GM12878 (cell line): ENCODE results near the gene ATF4. TPM values are rescaled to one million over a fixed set of nuclear protein-coding genes. Genes with fewer than 3 reads are reported as not detected.
A peak's percentile ranks its signal among the peaks of the same experiment; 100 is the strongest.

Experiments
- ATF7 ChIP-seq: fragments of 450-650 bp; IDR thresholded peaks from 2 replicates; pipeline ENCODE4 v1.6.1; 2016; ENCODE audit warnings: low read depth, mild to moderate bottlenecking
- BMI1 ChIP-seq: fragments of 450-650 bp; IDR thresholded peaks from 2 replicates; pipeline ENCODE4 v1.6.1; 2016; ENCODE audit warnings: mild to moderate bottlenecking, moderate library complexity, borderline replicate concordance
- CEBPB ChIP-seq, 2 experiments: fragments of 150-350 bp in 1 of 2; IDR thresholded peaks; 2 replicates each; pipeline ENCODE4 v1.6.1; 2012 to 2014; ENCODE audit warnings: low read depth in 2 of 2, low read length in 2 of 2, borderline replicate concordance in 1 of 2, inconsistent platforms in 1 of 2
- CREB1 ChIP-seq: IDR thresholded peaks from 2 replicates; pipeline ENCODE4 v1.6.1; 2012; ENCODE audit warnings: low read depth, mild to moderate bottlenecking, inconsistent platforms
- HCFC1 ChIP-seq: fragments of 150-350 bp; IDR thresholded peaks from 2 replicates; pipeline ENCODE4 v1.6.1; 2014; ENCODE audit warnings: low read length
- MEF2A ChIP-seq: IDR thresholded peaks from 2 replicates; pipeline ENCODE4 v1.6.1; 2011; ENCODE audit warnings: low read depth, mild to moderate bottlenecking, low read length, moderate library complexity; ENCODE audit not compliant: insufficient read depth
- NFIC ChIP-seq: IDR thresholded peaks from 2 replicates; pipeline ENCODE4 v1.6.1; 2012; ENCODE audit warnings: low read depth, mild to moderate bottlenecking, inconsistent platforms, low read length, moderate library complexity
- NFXL1 ChIP-seq: fragments of 450-650 bp; IDR thresholded peaks from 2 replicates; pipeline ENCODE4 v1.6.1; 2017; ENCODE audit warnings: antibody characterized with exemption, mild to moderate bottlenecking, borderline replicate concordance
- PKNOX1 ChIP-seq: fragments of 450-650 bp; IDR thresholded peaks from 2 replicates; pipeline ENCODE4 v1.6.1; 2016; ENCODE audit warnings: mild to moderate bottlenecking
- RELA ChIP-seq: fragments of 450-650 bp; IDR thresholded peaks from 2 replicates; pipeline ENCODE4 v1.8.0; 2014; ENCODE audit warnings: borderline replicate concordance; ENCODE audit not compliant: partially characterized antibody
- SRF ChIP-seq, 2 experiments: IDR thresholded peaks; 2 replicates each; pipeline ENCODE4 v1.6.1; 2011; ENCODE audit warnings: low read depth in 2 of 2, low read length in 2 of 2, mild to moderate bottlenecking in 1 of 2, moderate library complexity in 1 of 2
- TCF12 ChIP-seq: IDR thresholded peaks from 2 replicates; pipeline ENCODE4 v1.6.1; 2011; ENCODE audit warnings: low read depth, mild to moderate bottlenecking, low read length
- ZBTB40 ChIP-seq: fragments of 450-650 bp; IDR thresholded peaks from 2 replicates; pipeline ENCODE4 v1.6.1; 2016; ENCODE audit warnings: mild to moderate bottlenecking, moderate library complexity, borderline replicate concordance
- polyA plus RNA-seq, 11 experiments: library from polyadenylated mRNA; depleted of rRNA in 4 of 11; unstranded in 6 of 11; stranded (reverse) in 5 of 11; fragments of >200 nt; fragmentation: Nextera tagmentation in 4 of 11; fragmentation: Illumina TruSeq in 1 of 11; extraction: Ambion mirVana in 4 of 11; extraction: Trizol in 1 of 11; gene quantifications; 1 replicate in 1 of 11; 2 replicates in 10 of 11; pipeline versions ENCODE4 v1.2.1 to v1.2.3, GENCODE V29; 2011 to 2016; ENCODE audit warnings: inconsistent platforms in 2 of 11, missing spikeins in 2 of 11, low read depth in 1 of 11
- total RNA-seq, 4 experiments: library from RNA; depleted of rRNA in 3 of 4; stranded (reverse); fragments of >200 nt in 3 of 4; fragmentation: Illumina TruSeq in 1 of 4; extraction: Trizol in 1 of 4; gene quantifications; 2 replicates each; pipeline versions ENCODE4 v1.2.1 to v1.2.3, GENCODE V29; 2013 to 2021
- TF ChIP-seq, protein P1 (sequence below): fragments of 150-350 bp; IDR thresholded peaks from 2 replicates; pipeline ENCODE4 v1.6.1; 2016; ENCODE audit warnings: low read depth, low read length
- TF ChIP-seq, protein P2 (sequence below): fragments of 450-650 bp; conservative IDR thresholded peaks from 2 replicates; pipeline ENCODE4 v1.6.1; 2017; ENCODE audit warnings: mild to moderate bottlenecking, moderate library complexity

ATF4 gene
- total and polyA plus RNA-seq, 10 of the 15 experiments (the other 5 are each of a cell fraction or from before 2014, with no cell fraction given) = 88.3 to 605 (median 320) TPM

GRCh38 chr22:39528681-39529486 lies 8.5 kb downstream of the ATF4 start (continued):
- TF ChIP-seq, protein P1, sequence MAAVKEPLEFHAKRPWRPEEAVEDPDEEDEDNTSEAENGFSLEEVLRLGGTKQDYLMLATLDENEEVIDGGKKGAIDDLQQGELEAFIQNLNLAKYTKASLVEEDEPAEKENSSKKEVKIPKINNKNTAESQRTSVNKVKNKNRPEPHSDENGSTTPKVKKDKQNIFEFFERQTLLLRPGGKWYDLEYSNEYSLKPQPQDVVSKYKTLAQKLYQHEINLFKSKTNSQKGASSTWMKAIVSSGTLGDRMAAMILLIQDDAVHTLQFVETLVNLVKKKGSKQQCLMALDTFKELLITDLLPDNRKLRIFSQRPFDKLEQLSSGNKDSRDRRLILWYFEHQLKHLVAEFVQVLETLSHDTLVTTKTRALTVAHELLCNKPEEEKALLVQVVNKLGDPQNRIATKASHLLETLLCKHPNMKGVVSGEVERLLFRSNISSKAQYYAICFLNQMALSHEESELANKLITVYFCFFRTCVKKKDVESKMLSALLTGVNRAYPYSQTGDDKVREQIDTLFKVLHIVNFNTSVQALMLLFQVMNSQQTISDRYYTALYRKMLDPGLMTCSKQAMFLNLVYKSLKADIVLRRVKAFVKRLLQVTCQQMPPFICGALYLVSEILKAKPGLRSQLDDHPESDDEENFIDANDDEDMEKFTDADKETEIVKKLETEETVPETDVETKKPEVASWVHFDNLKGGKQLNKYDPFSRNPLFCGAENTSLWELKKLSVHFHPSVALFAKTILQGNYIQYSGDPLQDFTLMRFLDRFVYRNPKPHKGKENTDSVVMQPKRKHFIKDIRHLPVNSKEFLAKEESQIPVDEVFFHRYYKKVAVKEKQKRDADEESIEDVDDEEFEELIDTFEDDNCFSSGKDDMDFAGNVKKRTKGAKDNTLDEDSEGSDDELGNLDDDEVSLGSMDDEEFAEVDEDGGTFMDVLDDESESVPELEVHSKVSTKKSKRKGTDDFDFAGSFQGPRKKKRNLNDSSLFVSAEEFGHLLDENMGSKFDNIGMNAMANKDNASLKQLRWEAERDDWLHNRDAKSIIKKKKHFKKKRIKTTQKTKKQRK = no peak
- TF ChIP-seq HCFC1 (peak; percentile 68), TCF12 (peak; percentile 98), ZBTB40 (peak; percentile 77), PKNOX1 (peak; percentile 46), CREB1 (no peak), ATF7 (peak; percentile 18; the same call in 1 of the 2 replicates), CEBPB (IDR thresholded peaks at IDR 0.05; ENCODE audit: borderline replicate concordance in 1 of 2, low read depth in 2 of 2, low read length in 2 of 2) (no peak), BMI1 (no peak), MEF2A (peak; percentile 61; the same call in 1 of the 2 replicates), RELA (peak; percentile 85), NFXL1 (no peak), SRF (IDR thresholded peaks at IDR 0.05; ENCODE audit: low read depth in 2 of 2, low read length in 2 of 2) (0 out of 4 replicates have a peak, but pooled peaks of 1 of the 2 experiments have one; percentile 49), NFIC (no peak)
- TF ChIP-seq, protein P2, sequence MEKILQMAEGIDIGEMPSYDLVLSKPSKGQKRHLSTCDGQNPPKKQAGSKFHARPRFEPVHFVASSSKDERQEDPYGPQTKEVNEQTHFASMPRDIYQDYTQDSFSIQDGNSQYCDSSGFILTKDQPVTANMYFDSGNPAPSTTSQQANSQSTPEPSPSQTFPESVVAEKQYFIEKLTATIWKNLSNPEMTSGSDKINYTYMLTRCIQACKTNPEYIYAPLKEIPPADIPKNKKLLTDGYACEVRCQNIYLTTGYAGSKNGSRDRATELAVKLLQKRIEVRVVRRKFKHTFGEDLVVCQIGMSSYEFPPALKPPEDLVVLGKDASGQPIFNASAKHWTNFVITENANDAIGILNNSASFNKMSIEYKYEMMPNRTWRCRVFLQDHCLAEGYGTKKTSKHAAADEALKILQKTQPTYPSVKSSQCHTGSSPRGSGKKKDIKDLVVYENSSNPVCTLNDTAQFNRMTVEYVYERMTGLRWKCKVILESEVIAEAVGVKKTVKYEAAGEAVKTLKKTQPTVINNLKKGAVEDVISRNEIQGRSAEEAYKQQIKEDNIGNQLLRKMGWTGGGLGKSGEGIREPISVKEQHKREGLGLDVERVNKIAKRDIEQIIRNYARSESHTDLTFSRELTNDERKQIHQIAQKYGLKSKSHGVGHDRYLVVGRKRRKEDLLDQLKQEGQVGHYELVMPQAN = peak; percentile 73; the same call in 1 of the 2 replicates
